ENCODE measurements around the gene CARNS1.
"Not testable (repeated sequence)": the region's sequence is repeated elsewhere in the genome, so short reads cannot be mapped to it uniquely, and the experiment has no call there.

The CARNS1 gene

GRCh38 chr11:67450796-67451657 lies 35.5 kb downstream of the CARNS1 start:
- Mint-ChIP-seq H3K9me3 (no peaks in the 10 kb centered on the region), H3K4me1 (peaks cover 36% of the 10 kb centered on the region), H3K27ac (no peak overlapping the region), H3K4me3 (no peak overlapping the region), H3K27me3 (no peaks in the 10 kb centered on the region), H3K36me3 (no peaks in the 10 kb centered on the region)

- Mint-ChIP-seq H3K36me3 (no peaks in the 10 kb centered on the region), H3K4me3 (no peak overlapping the region), H3K27me3 (no peaks in the 10 kb centered on the region), H3K9me3 (no peaks in the 10 kb centered on the region), H3K27ac (no peak overlapping the region), H3K4me1 (peaks cover 30% of the 10 kb centered on the region)
Observed at GRCh38 chr11:67451658-67451976, 36.1 kb downstream of the CARNS1 start.

GRCh38 chr11:67452141-67452952 lies 36.9 kb downstream of the CARNS1 start, which contains the start of gene GPR152:
Gene GPR152 (minus strand): TSS chr11:67452729. CDS start chr11:67452724, 5 bp downstream.
- Mint-ChIP-seq H3K36me3 (no peaks in the 10 kb centered on the region), H3K4me1 (peaks cover 26% of the 10 kb centered on the region), H3K27ac (peak within 1 kb of the TSS; percentile 30), H3K9me3 (no peaks in the 10 kb centered on the region), H3K27me3 (no peaks in the 10 kb centered on the region), H3K4me3 (no peak within 1 kb of the TSS)

- no peak overlapping the region for H3K27ac Mint-ChIP-seq
- H3K36me3 Mint-ChIP-seq = no peaks in the 10 kb centered on the region
- no peaks in the 10 kb centered on the region for H3K9me3 Mint-ChIP-seq
- H3K27me3 Mint-ChIP-seq = no peaks in the 10 kb centered on the region
- peaks cover 14% of the 10 kb centered on the region for H3K4me1 Mint-ChIP-seq
- no peak overlapping the region for H3K4me3 Mint-ChIP-seq
Observed at GRCh38 chr11:67453816-67454732, 38.6 kb downstream of the CARNS1 start.

GRCh38 chr11:67455054-67455453 lies 39.6 kb downstream of the CARNS1 start, which contains the start of gene CABP4:
Gene CABP4 (plus strand): TSS chr11:67455354. CDS start chr11:67455424, 70 bp downstream.
- no peak within 1 kb of the TSS for H3K27ac Mint-ChIP-seq
- H3K36me3 Mint-ChIP-seq = no peaks in the 10 kb centered on the region
- H3K4me3 Mint-ChIP-seq = no peak within 1 kb of the TSS
- no peaks in the 10 kb centered on the region for H3K27me3 Mint-ChIP-seq
- no peaks in the 10 kb centered on the region for H3K9me3 Mint-ChIP-seq
- H3K4me1 Mint-ChIP-seq = peaks cover 10% of the 10 kb centered on the region

- Mint-ChIP-seq H3K27me3 (no peaks in the 10 kb centered on the region), H3K4me3 (no peak overlapping the region), H3K36me3 (no peaks in the 10 kb centered on the region), H3K4me1 (peaks cover 4% of the 10 kb centered on the region), H3K9me3 (no peaks in the 10 kb centered on the region), H3K27ac (no peak overlapping the region)
Observed at GRCh38 chr11:67456068-67456705, 40.7 kb downstream of the CARNS1 start.

GRCh38 chr11:67457453-67457852 lies 42.0 kb downstream of the CARNS1 start:
- Mint-ChIP-seq H3K36me3 (no peaks in the 10 kb centered on the region), H3K9me3 (no peaks in the 10 kb centered on the region), H3K27me3 (no peaks in the 10 kb centered on the region), H3K27ac (no peak overlapping the region), H3K4me3 (no peak overlapping the region), H3K4me1 (peaks cover 4% of the 10 kb centered on the region)

GRCh38 chr11:67458266-67458665 lies 42.8 kb downstream of the CARNS1 start:
- no peak overlapping the region for H3K4me3 Mint-ChIP-seq
- no peaks in the 10 kb centered on the region for H3K9me3 Mint-ChIP-seq
- no peaks in the 10 kb centered on the region for H3K36me3 Mint-ChIP-seq
- H3K27ac Mint-ChIP-seq = no peak overlapping the region
- H3K4me1 Mint-ChIP-seq = peaks cover 4% of the 10 kb centered on the region
- H3K27me3 Mint-ChIP-seq = no peaks in the 10 kb centered on the region

GRCh38 chr11:67463186-67463585 lies 47.7 kb downstream of the CARNS1 start:
- Mint-ChIP-seq H3K4me1 (peaks cover 27% of the 10 kb centered on the region), H3K4me3 (no peak overlapping the region), H3K27ac (peak overlapping the region; percentile 30), H3K9me3 (no peaks in the 10 kb centered on the region), H3K27me3 (no peaks in the 10 kb centered on the region), H3K36me3 (no peaks in the 10 kb centered on the region)

GRCh38 chr11:67463680-67464410 lies 48.4 kb downstream of the CARNS1 start:
- H3K4me3 Mint-ChIP-seq = peak overlapping the region; percentile 84
- H3K4me1 Mint-ChIP-seq = peaks cover 31% of the 10 kb centered on the region
- peak overlapping the region; percentile 83 for H3K27ac Mint-ChIP-seq

GRCh38 chr11:67464411-67465188 lies 49.1 kb downstream of the CARNS1 start:
- peak overlapping the region; percentile 90 for H3K27ac Mint-ChIP-seq
- peak overlapping the region; percentile 84 for H3K4me3 Mint-ChIP-seq

More at GRCh38 chr11:67463680-67464410, 48.4 kb downstream of the CARNS1 start:
- H3K36me3 Mint-ChIP-seq = no peaks in the 10 kb centered on the region
- no peaks in the 10 kb centered on the region for H3K9me3 Mint-ChIP-seq
- no peaks in the 10 kb centered on the region for H3K27me3 Mint-ChIP-seq

GRCh38 chr11:67465189-67465510 lies 49.7 kb downstream of the CARNS1 start:
- Mint-ChIP-seq H3K4me1 (peaks cover 27% of the 10 kb centered on the region), H3K36me3 (no peaks in the 10 kb centered on the region), H3K4me3 (peak overlapping the region; percentile 84), H3K9me3 (no peaks in the 10 kb centered on the region), H3K27me3 (no peaks in the 10 kb centered on the region), H3K27ac (peak overlapping the region; percentile 90)

More at GRCh38 chr11:67464411-67465188, 49.1 kb downstream of the CARNS1 start:
- Mint-ChIP-seq H3K27me3 (no peaks in the 10 kb centered on the region), H3K4me1 (peaks cover 31% of the 10 kb centered on the region), H3K36me3 (no peaks in the 10 kb centered on the region), H3K9me3 (no peaks in the 10 kb centered on the region)

- Mint-ChIP-seq H3K4me3 (peak overlapping the region; percentile 84), H3K27ac (peak overlapping the region; percentile 90), H3K4me1 (peaks cover 27% of the 10 kb centered on the region)
- H3K27me3 Mint-ChIP-seq, H3K9me3 Mint-ChIP-seq, H3K36me3 Mint-ChIP-seq: not testable (repeated sequence)
Observed at GRCh38 chr11:67465530-67465929, 50.1 kb downstream of the CARNS1 start.

GRCh38 chr11:67466367-67466766 lies 50.9 kb downstream of the CARNS1 start:
- H3K27ac Mint-ChIP-seq = no peak overlapping the region
- H3K4me1 Mint-ChIP-seq = peaks cover 28% of the 10 kb centered on the region
- H3K36me3 Mint-ChIP-seq = no peaks in the 10 kb centered on the region
- H3K27me3 Mint-ChIP-seq = no peaks in the 10 kb centered on the region
- H3K9me3 Mint-ChIP-seq = no peaks in the 10 kb centered on the region
- H3K4me3 Mint-ChIP-seq = no peak overlapping the region

All from activated naive CD4-positive, alpha-beta T cell treated with anti-CD3 and anti-CD28 coated beads, Interleukin-2, amount 50 U/mL, for 24 hours (primary cell).